ENCODE measurements around the gene BRDT. TPM values are rescaled to one million over a fixed set of nuclear protein-coding genes. Genes with fewer than 3 reads are reported as not detected.
A peak's percentile ranks its signal among the peaks of the same experiment; 100 is the strongest.

The BRDT gene
- total RNA-seq, 1 donor from 2014 or later: not detected

GRCh38 chr1:91980663-91981062 is 31.5 kb downstream of the BRDT start:
- Mint-ChIP-seq H3K36me3 (no peaks in the 10 kb centered on the region), H3K4me3 (no peak overlapping the region), H3K27ac (no peak overlapping the region), H3K4me1 (ENCODE audit: unreplicated experiment) (no peaks in the 10 kb centered on the region), H3K27me3 (no peaks in the 10 kb centered on the region), H3K9me3 (no peaks in the 10 kb centered on the region)
- DNase-seq (ENCODE audit: extremely low spot score, unreplicated experiment): no peak
- TF ChIP-seq CTCF (conservative IDR thresholded peaks at IDR 0.05): no peak

GRCh38 chr1:91981996-91982609 is 32.9 kb downstream of the BRDT start:
- no peak overlapping the region for H3K27ac Mint-ChIP-seq

DNA sequence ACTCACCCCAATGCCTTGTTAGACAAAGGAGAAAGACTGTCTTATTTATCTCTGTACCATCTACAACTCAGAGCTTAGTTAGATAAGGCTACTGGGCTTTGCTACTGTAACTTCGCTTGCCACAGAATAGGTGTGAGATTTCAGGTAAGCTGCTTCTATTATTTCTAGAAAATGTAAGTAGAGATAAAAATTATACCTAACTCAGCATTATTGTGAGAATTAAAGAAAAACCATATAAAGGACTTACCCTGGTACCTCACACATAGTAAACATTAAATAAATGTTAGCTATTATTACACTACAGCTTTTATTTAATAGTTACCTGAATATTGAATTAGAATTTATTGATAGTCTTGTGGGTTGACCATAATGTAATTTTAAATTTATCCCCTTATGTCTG is 44.1 kb downstream of the BRDT start:
- Mint-ChIP-seq H3K27me3 (peaks cover 3% of the 10 kb centered on the region), H3K36me3 (no peaks in the 10 kb centered on the region), H3K4me3 (no peak overlapping the region), H3K4me1 (ENCODE audit: unreplicated experiment) (no peaks in the 10 kb centered on the region), H3K9me3 (no peaks in the 10 kb centered on the region), H3K27ac (no peak overlapping the region)
- TF ChIP-seq CTCF (conservative IDR thresholded peaks at IDR 0.05): no peak
- no peak for DNase-seq (ENCODE audit: extremely low spot score, unreplicated experiment)

More at GRCh38 chr1:91981996-91982609, 32.9 kb downstream of the BRDT start:
- Mint-ChIP-seq H3K9me3 (no peaks in the 10 kb centered on the region), H3K27me3 (no peaks in the 10 kb centered on the region), H3K36me3 (no peaks in the 10 kb centered on the region), H3K4me1 (ENCODE audit: unreplicated experiment) (no peaks in the 10 kb centered on the region), H3K4me3 (no peak overlapping the region)
- no peak for DNase-seq (ENCODE audit: extremely low spot score, unreplicated experiment)
- TF ChIP-seq CTCF (conservative IDR thresholded peaks at IDR 0.05): no peak

DNA sequence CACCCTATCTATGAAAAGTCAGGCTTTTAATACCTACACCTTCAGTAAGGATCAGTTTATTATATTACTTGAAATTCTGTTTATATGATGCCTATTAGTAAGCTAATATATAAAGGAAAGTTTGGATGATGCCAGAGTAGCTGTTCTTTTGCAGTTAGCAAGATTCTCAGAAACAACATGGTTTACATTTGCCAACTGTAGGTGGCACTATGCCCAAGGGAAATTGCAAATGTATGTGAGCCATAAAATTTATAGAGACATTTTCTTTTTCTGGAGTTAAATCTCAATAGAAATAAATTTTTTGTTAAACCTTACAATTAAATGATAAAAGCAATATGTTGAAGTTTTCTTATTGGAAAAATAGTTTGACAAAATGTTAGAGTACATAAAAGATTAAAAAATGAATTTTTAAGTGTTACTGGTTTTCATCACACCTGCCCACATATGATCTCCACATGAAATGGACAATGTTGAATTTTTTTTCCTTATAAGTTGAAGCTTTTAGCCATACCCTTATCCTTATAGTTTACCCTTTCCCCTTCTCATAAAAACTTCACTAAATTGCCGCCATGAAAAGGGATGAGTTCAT is 48.5 kb downstream of the BRDT start:
- H3K4me3 Mint-ChIP-seq: no peak overlapping the region
- peaks cover 3% of the 10 kb centered on the region for H3K27me3 Mint-ChIP-seq
- TF ChIP-seq CTCF (conservative IDR thresholded peaks at IDR 0.05): peak; percentile 86
- no peaks in the 10 kb centered on the region for H3K4me1 Mint-ChIP-seq (ENCODE audit: unreplicated experiment)
- no peak for DNase-seq (ENCODE audit: extremely low spot score, unreplicated experiment)
- H3K27ac Mint-ChIP-seq: no peak overlapping the region
- no peaks in the 10 kb centered on the region for H3K36me3 Mint-ChIP-seq
- H3K9me3 Mint-ChIP-seq: no peaks in the 10 kb centered on the region

DNA sequence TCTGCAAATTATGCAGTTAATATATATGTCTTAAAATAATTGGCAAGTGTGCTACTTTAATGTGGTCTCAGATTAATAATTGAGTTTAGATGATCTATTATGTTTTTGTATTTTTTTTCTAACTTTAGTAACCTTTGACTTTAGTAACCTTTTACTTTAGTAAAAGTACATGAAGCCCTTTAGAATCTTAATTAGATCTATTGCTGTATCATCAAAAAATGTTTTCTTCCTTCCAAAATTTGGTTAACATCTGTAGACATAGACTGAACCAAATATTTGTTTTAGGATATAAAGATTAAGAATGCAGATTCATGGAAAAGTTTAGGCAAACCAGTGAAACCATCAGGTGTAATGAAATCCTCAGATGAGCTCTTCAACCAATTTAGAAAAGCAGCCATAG is 54.9 kb downstream of the BRDT start:
- Mint-ChIP-seq H3K27me3 (no peaks in the 10 kb centered on the region), H3K27ac (no peak overlapping the region), H3K4me3 (no peak overlapping the region), H3K4me1 (ENCODE audit: unreplicated experiment) (no peaks in the 10 kb centered on the region), H3K36me3 (no peaks in the 10 kb centered on the region), H3K9me3 (no peaks in the 10 kb centered on the region)
- no peak for TF ChIP-seq CTCF (conservative IDR thresholded peaks at IDR 0.05)
- DNase-seq (ENCODE audit: extremely low spot score, unreplicated experiment): no peak
